ENCODE results near the gene HHAT.

- TF ChIP-seq CTCF (IDR thresholded peaks at IDR 0.05): no peak
- TF ChIP-seq POLR2A (IDR thresholded peaks at IDR 0.05): no peak
Measured at GRCh38 chr1:210607361-210607760, 278.7 kb downstream of the HHAT start.

Data from transverse colon (tissue), 3 donors.